ENCODE data around the gene SETSIP.
"Not testable (repeated sequence)": the region's sequence is repeated elsewhere in the genome, so short reads cannot be mapped to it uniquely, and the experiment has no call there.

SETSIP gene

GRCh38 chr1:92066321-92066720, 8.9 kb downstream of the SETSIP start:
- DNase-seq (ENCODE audit: extremely low spot score, insufficient read length, low read depth) (no peak), FAIRE-seq (no peak)

- FAIRE-seq (no peak), DNase-seq (ENCODE audit: extremely low spot score, insufficient read length, low read depth) (no peak)
These were observed 10.2 kb downstream of the SETSIP start for GRCh38 chr1:92065042-92065441.

GRCh38 chr1:92051948-92052347, 23.3 kb downstream of the SETSIP start:
- DNase-seq (ENCODE audit: extremely low spot score, insufficient read length, low read depth), result no peak
- FAIRE-seq, result no peak

GRCh38 chr1:92045766-92046495, 29.3 kb downstream of the SETSIP start:
- no peak for DNase-seq (ENCODE audit: extremely low spot score, insufficient read length, low read depth)
- no peak for FAIRE-seq

GRCh38 chr1:92043621-92044020, 31.6 kb downstream of the SETSIP start:
- DNase-seq (ENCODE audit: extremely low spot score, insufficient read length, low read depth) (no peak), FAIRE-seq (no peak)

GRCh38 chr1:92040971-92041370, 34.2 kb downstream of the SETSIP start:
- no peak for DNase-seq (ENCODE audit: extremely low spot score, insufficient read length, low read depth)
- FAIRE-seq, result no peak

GRCh38 chr1:92038695-92039346, 36.4 kb downstream of the SETSIP start:
- no peak for FAIRE-seq
- DNase-seq (ENCODE audit: extremely low spot score, insufficient read length, low read depth), result no peak

- FAIRE-seq (no peak), DNase-seq (ENCODE audit: extremely low spot score, insufficient read length, low read depth) (no peak)
These were observed 37.8 kb downstream of the SETSIP start for GRCh38 chr1:92037400-92037799.

- no peak for FAIRE-seq
- DNase-seq (ENCODE audit: extremely low spot score, insufficient read length, low read depth), result no peak
These were observed 43.7 kb downstream of the SETSIP start for GRCh38 chr1:92031281-92032110.

- no peak for DNase-seq (ENCODE audit: extremely low spot score, insufficient read length, low read depth)
- FAIRE-seq, result no peak
These were observed 44.5 kb downstream of the SETSIP start for GRCh38 chr1:92030656-92031107.

- FAIRE-seq, result no peak
- DNase-seq (ENCODE audit: extremely low spot score, insufficient read length, low read depth), result no peak
These were observed 45.8 kb downstream of the SETSIP start for GRCh38 chr1:92029241-92029922.

- FAIRE-seq (no peak), DNase-seq (ENCODE audit: extremely low spot score, insufficient read length, low read depth) (no peak)
These were observed 48.4 kb downstream of the SETSIP start for GRCh38 chr1:92026806-92027205.

GRCh38 chr1:92026042-92026441, 49.2 kb downstream of the SETSIP start:
- not testable (repeated sequence) for DNase-seq (ENCODE audit: extremely low spot score, insufficient read length, low read depth); FAIRE-seq

Measured in GM18507 (cell line).